HepG2 (cell line): ENCODE measurements around the gene GFOD1. TPM values are rescaled to one million over a fixed set of nuclear protein-coding genes. Genes with fewer than 3 reads are reported as not detected.

ENCODE experiments used
- BORCS8-MEF2B ChIP-seq: sonication (generic); formaldehyde crosslinking; IDR thresholded peaks from 2 replicates; pipeline ENCODE4 v1.8.0; 2022; ENCODE audit warnings: mild to moderate bottlenecking, missing genetic modification reagents
- DRAP1 ChIP-seq: IDR thresholded peaks from 2 replicates; pipeline ENCODE4 v1.6.1; 2016; ENCODE audit warnings: missing genetic modification reagents, missing compliant biosample characterization
- FOXA1 ChIP-seq, 2 experiments: fragments of 450-650 bp in 1 of 2; sonication (generic) in 1 of 2; formaldehyde crosslinking in 1 of 2; IDR thresholded peaks; 2 replicates each; pipeline versions ENCODE4 v1.4.0 to v1.6.1; 2016 to 2020; ENCODE audit warnings: missing genetic modification reagents in 1 of 2
- GPN1 ChIP-seq: sonication (generic); formaldehyde crosslinking; IDR thresholded peaks from 2 replicates; pipeline ENCODE4 v1.5.1; 2020; ENCODE audit warnings: missing genetic modification reagents, borderline replicate concordance
- IRX3 ChIP-seq: sonication (generic); formaldehyde crosslinking; IDR thresholded peaks from 2 replicates; pipeline ENCODE4 v1.8.1; 2023; ENCODE audit warnings: mild to moderate bottlenecking, low read depth, missing genetic modification reagents, borderline replicate concordance
- MTF1 ChIP-seq: sonication (generic); formaldehyde crosslinking; IDR thresholded peaks from 2 replicates; pipeline ENCODE4 v1.5.0; 2020; ENCODE audit warnings: missing genetic modification reagents
- NFKBIZ ChIP-seq: IDR thresholded peaks from 2 replicates; pipeline ENCODE4 v1.6.1; 2018; ENCODE audit warnings: missing genetic modification reagents, missing compliant biosample characterization
- RAD51 ChIP-seq: fragments of 450-650 bp; IDR thresholded peaks from 2 replicates; pipeline ENCODE4 v1.6.1; 2016; ENCODE audit warnings: borderline replicate concordance
- SMYD3 ChIP-seq: sonication (generic); formaldehyde crosslinking; IDR thresholded peaks from 2 replicates; pipeline ENCODE4 v1.8.1; 2023; ENCODE audit warnings: mild to moderate bottlenecking, missing genetic modification reagents
- TGIF2 ChIP-seq: IDR thresholded peaks from 2 replicates; pipeline ENCODE4 v1.6.1; 2016; ENCODE audit warnings: control low read depth, missing compliant biosample characterization
- YEATS4 ChIP-seq: sonication (generic); formaldehyde crosslinking; IDR thresholded peaks from 2 replicates; pipeline ENCODE4 v1.4.0; 2020; ENCODE audit warnings: missing genetic modification reagents, borderline replicate concordance
- ZBTB37 ChIP-seq: sonication (generic); formaldehyde crosslinking; IDR thresholded peaks from 2 replicates; pipeline ENCODE4 v1.4.0; 2020; ENCODE audit warnings: mild to moderate bottlenecking, missing genetic modification reagents
- ZNF142 ChIP-seq: sonication (generic); formaldehyde crosslinking; IDR thresholded peaks from 2 replicates; pipeline ENCODE4 v1.4.0; 2020; ENCODE audit warnings: missing genetic modification reagents
- ZNF747 ChIP-seq: sonication (generic); formaldehyde crosslinking; IDR thresholded peaks from 2 replicates; pipeline ENCODE4 v1.8.1; 2023; ENCODE audit warnings: missing genetic modification reagents, mild to moderate bottlenecking, borderline replicate concordance
- polyA plus RNA-seq, 8 experiments: library from polyadenylated mRNA; depleted of rRNA in 3 of 8; stranded (reverse) in 7 of 8; unstranded in 1 of 8; fragments of >200 nt; fragmentation: Illumina TruSeq in 4 of 8; extraction: Trizol in 4 of 8; gene quantifications; 2 replicates each; pipeline versions ENCODE4 v1.2.1 to v1.2.3, GENCODE V29; 2011 to 2016; ENCODE audit warnings: low read depth in 4 of 8, missing spikeins in 1 of 8, mixed read lengths in 1 of 8; ENCODE audit not compliant: insufficient read depth in 1 of 8
- total RNA-seq, 5 experiments: library from RNA; depleted of rRNA; stranded (reverse); fragments of >200 nt; fragmentation: Illumina TruSeq; extraction: Trizol; gene quantifications; 2 replicates each; pipeline ENCODE4 v1.2.3, GENCODE V29; 2016; ENCODE audit warnings: low read depth in 1 of 5
- TF ChIP-seq, protein P1 (sequence below): IDR thresholded peaks from 2 replicates; pipeline ENCODE4 v1.6.1; 2016; ENCODE audit warnings: mild to moderate bottlenecking
- TF ChIP-seq, protein P2 (sequence below): IDR thresholded peaks from 2 replicates; pipeline ENCODE4 v1.6.1; 2016
- TF ChIP-seq, protein P3 (sequence below): sonication (generic); formaldehyde crosslinking; IDR thresholded peaks from 2 replicates; pipeline ENCODE4 v1.4.0; 2020; ENCODE audit warnings: missing genetic modification reagents, mild to moderate bottlenecking, borderline replicate concordance

The GFOD1 gene
- total and polyA plus RNA-seq, 2 of the 13 experiments (the other 11 are each of a cell fraction or from before 2014, with no cell fraction given), result 1.9 to 6.4 TPM

DNA sequence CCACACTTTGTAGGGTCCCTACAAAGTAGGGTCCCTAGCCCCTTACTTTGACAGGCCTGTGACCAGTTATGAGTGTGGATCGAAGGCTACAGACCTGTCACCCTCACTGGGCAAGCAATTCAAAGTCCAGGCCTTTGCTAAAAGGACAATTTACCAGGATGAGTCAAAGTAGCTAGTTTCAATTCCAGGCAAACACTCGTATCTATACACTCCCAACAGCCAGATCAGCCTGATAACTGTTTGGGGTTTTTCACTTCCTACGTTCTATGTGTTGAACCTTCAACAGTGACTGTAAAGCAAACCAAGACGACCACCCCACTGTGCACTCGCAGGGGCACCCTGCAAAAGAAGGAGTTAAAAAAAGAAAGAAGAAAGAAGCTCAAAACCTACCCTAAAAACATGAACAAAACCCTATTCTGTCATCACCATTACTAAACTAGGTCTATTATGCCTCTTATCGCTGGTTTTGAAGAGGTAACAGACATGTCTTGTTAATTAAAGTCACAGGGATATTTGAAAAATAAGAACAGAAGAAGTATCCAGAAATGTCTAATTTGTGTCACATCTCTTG, 3.2 kb downstream of the GFOD1 start (continued):
- TF ChIP-seq TGIF2, result 0 out of 2 replicates have a peak, but pooled peaks have one; percentile 26
- no peak for TF ChIP-seq ZNF142 (CRISPR knock-in tag)
- no peak for TF ChIP-seq ZNF747 (CRISPR knock-in tag)
- TF ChIP-seq SMYD3, result no peak
- TF ChIP-seq, protein P1, sequence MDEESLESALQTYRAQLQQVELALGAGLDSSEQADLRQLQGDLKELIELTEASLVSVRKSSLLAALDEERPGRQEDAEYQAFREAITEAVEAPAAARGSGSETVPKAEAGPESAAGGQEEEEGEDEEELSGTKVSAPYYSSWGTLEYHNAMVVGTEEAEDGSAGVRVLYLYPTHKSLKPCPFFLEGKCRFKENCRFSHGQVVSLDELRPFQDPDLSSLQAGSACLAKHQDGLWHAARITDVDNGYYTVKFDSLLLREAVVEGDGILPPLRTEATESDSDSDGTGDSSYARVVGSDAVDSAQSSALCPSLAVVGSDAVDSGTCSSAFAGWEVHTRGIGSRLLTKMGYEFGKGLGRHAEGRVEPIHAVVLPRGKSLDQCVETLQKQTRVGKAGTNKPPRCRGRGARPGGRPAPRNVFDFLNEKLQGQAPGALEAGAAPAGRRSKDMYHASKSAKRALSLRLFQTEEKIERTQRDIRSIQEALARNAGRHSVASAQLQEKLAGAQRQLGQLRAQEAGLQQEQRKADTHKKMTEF (CRISPR knock-in tag), result no peak
- TF ChIP-seq, protein P2, sequence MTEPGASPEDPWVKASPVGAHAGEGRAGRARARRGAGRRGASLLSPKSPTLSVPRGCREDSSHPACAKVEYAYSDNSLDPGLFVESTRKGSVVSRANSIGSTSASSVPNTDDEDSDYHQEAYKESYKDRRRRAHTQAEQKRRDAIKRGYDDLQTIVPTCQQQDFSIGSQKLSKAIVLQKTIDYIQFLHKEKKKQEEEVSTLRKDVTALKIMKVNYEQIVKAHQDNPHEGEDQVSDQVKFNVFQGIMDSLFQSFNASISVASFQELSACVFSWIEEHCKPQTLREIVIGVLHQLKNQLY (CRISPR knock-in tag), result no peak
- no peak for TF ChIP-seq YEATS4
- TF ChIP-seq, protein P3, sequence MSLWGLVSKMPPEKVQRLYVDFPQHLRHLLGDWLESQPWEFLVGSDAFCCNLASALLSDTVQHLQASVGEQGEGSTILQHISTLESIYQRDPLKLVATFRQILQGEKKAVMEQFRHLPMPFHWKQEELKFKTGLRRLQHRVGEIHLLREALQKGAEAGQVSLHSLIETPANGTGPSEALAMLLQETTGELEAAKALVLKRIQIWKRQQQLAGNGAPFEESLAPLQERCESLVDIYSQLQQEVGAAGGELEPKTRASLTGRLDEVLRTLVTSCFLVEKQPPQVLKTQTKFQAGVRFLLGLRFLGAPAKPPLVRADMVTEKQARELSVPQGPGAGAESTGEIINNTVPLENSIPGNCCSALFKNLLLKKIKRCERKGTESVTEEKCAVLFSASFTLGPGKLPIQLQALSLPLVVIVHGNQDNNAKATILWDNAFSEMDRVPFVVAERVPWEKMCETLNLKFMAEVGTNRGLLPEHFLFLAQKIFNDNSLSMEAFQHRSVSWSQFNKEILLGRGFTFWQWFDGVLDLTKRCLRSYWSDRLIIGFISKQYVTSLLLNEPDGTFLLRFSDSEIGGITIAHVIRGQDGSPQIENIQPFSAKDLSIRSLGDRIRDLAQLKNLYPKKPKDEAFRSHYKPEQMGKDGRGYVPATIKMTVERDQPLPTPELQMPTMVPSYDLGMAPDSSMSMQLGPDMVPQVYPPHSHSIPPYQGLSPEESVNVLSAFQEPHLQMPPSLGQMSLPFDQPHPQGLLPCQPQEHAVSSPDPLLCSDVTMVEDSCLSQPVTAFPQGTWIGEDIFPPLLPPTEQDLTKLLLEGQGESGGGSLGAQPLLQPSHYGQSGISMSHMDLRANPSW (CRISPR knock-in tag), result no peak
- no peak for TF ChIP-seq BORCS8-MEF2B (CRISPR knock-in tag)
- no peak for TF ChIP-seq MTF1 (CRISPR knock-in tag)
- TF ChIP-seq FOXA1 (IDR thresholded peaks at IDR 0.05), result no peak
- TF ChIP-seq FOXA1 (CRISPR knock-in tag; IDR thresholded peaks at IDR 0.05), result peak; percentile 20; the same call in 1 of the 2 replicates
- TF ChIP-seq GPN1 (CRISPR knock-in tag), result no peak
- TF ChIP-seq RAD51, result no peak
- no peak for TF ChIP-seq ZBTB37 (CRISPR knock-in tag)
- TF ChIP-seq NFKBIZ (CRISPR knock-in tag), result no peak
- 0 out of 2 replicates have a peak, but pooled peaks have one; percentile 19 for TF ChIP-seq DRAP1
- 0 out of 2 replicates have a peak, but pooled peaks have one; percentile 16 for TF ChIP-seq IRX3 (CRISPR knock-in tag)
